Ovary (tissue), 9 donors: ENCODE results near the gene TACR3. TPM values are rescaled to one million over a fixed set of nuclear protein-coding genes. Genes with fewer than 3 reads are reported as not detected.

ENCODE experiments used
- DNase-seq, 5 donors: peaks; one replicate each; pipeline ENCODE4 v3.0.0-alpha.2; 2019 to 2020
- H3K27ac ChIP-seq, 2 donors: fragments of 200-600 bp; one replicate each; pipeline versions ENCODE4 v1.5.1 to v1.8.0; 2019 to 2022
- H3K27me3 ChIP-seq: fragments of 200-600 bp; one replicate; pipeline ENCODE4 v1.8.0; 2022
- H3K36me3 ChIP-seq: fragments of 200-600 bp; sonication (generic); one replicate; pipeline ENCODE4 v1.5.1; 2019
- H3K4me1 ChIP-seq: one replicate; pipeline ENCODE4 v1.8.1; 2013; ENCODE audit warnings: mild to moderate bottlenecking, moderate library complexity; ENCODE audit not compliant: insufficient read depth
- H3K4me3 ChIP-seq: fragments of 200-600 bp; sonication (generic); one replicate; pipeline ENCODE4 v1.5.1; 2017
- H3K9me3 ChIP-seq, 2 donors: fragments of 200-600 bp in 1 of 2; sonication (generic) in 1 of 2; one replicate each; pipeline versions ENCODE4 v1.5.1 to v1.8.1; 2013 to 2019; ENCODE audit warnings: mild to moderate bottlenecking in 1 of 2, moderate library complexity in 1 of 2
- CTCF ChIP-seq, 3 donors: fragments of 450-650 bp in 2 of 3; fragments of 200-600 bp in 1 of 3; IDR thresholded peaks; one replicate each; pipeline versions ENCODE4 v1.5.1 to v1.8.0; 2016 to 2022; ENCODE audit warnings: antibody characterized with exemption in 3 of 3, mild to moderate bottlenecking in 1 of 3
- EP300 ChIP-seq: sonication (generic); formaldehyde crosslinking; IDR thresholded peaks from one replicate; pipeline ENCODE4 v1.6.1; 2017; ENCODE audit warnings: antibody characterized with exemption
- POLR2A ChIP-seq: fragments of 450-650 bp; IDR thresholded peaks from one replicate; pipeline ENCODE4 v1.6.1; 2017; ENCODE audit warnings: antibody characterized with exemption, mild to moderate bottlenecking, moderate library complexity
- WGBS, 3 donors: extraction: QIAGEN DNeasy Blood & Tissue Kit in 1 of 3; methylation state at CpG; one replicate each; pipeline versions ENCODE4 v1.1.5 to v1.1.7; 2013 to 2017; 5-methylcytosine and 5-hydroxymethylcytosine counted together
- intact Hi-C, 4 donors: fragments of 100-400 bp; cut with DNase I; formaldehyde crosslinking; loops; one replicate each; pipeline versions ENCODE4 v1.11.0 to v1.15.1; 2022 to 2023
- polyA plus RNA-seq, 2 donors: library from polyadenylated mRNA; stranded (reverse); fragments of 200-250 nt in 1 of 2; fragments of 350-450 nt in 1 of 2; fragmentation: Illumina TruSeq in 1 of 2; extraction: RNeasy Lipid Tissue Mini Kit (QIAGEN cat#74804) in 1 of 2; gene quantifications; one replicate each; pipeline ENCODE4 v1.2.3, GENCODE V29; 2013 to 2014
- total RNA-seq, 7 donors: library from RNA; depleted of rRNA in 2 of 7; stranded (reverse); fragments of >200 nt in 2 of 7; fragmentation: NEBNext Ultra II Directional in 3 of 7; extraction: Animal tissue kit (Norgen Biotek cat#: 25700) in 3 of 7; gene quantifications; one replicate each; pipeline versions ENCODE4 v1.1.0 to v1.2.4, GENCODE V29; 2016 to 2023
- donor health status: DM: no; HTN: no; CAD: no; lungs with moderate emphysema.
- donor health status: DM: no; HTN: no; CAD: no.
- donor health status: Bipolar disorder and iron deficiency.
- donor health status: DM: yes; HTN: yes; CAD: no.
- donor health status: DM: no; HTN: no; CAD: no.
- donor health status: DM: yes; HTN: yes; CAD: no.

Gene TACR3
- total and polyA plus RNA-seq, 9 donors, result 0.01 TPM; not detected in 8

GRCh38 chr4:103645991-103646390 lies 73.8 kb downstream of the TACR3 start:
- WGBS, 3 donors, result 19 to 54% (median 21%) methylated on average over 4 of the region's 4 CpGs
- DNase-seq, result no peak
- TF ChIP-seq EP300 (no peak), POLR2A (no peak), CTCF (IDR thresholded peaks at IDR 0.05) (no peak)
- Histone ChIP-seq H3K9me3 (no peaks in the 10 kb centered on the region), H3K27me3 (no peaks in the 10 kb centered on the region), H3K4me1 (no peaks in the 10 kb centered on the region), H3K36me3 (no peaks in the 10 kb centered on the region), H3K27ac (no peak overlapping the region), H3K4me3 (no peak overlapping the region)
- intact Hi-C loops, result no loop called here

- Histone ChIP-seq H3K36me3 (no peaks in the 10 kb centered on the region), H3K9me3 (no peaks in the 10 kb centered on the region), H3K4me1 (no peaks in the 10 kb centered on the region), H3K27me3 (no peaks in the 10 kb centered on the region), H3K27ac (no peak overlapping the region), H3K4me3 (no peak overlapping the region)
- 0 to 6% (median 2%) methylated on average over 1 of the region's 1 CpG for WGBS, 3 donors
- TF ChIP-seq CTCF (IDR thresholded peaks at IDR 0.05), result no peak
- TF ChIP-seq EP300, result no peak
- TF ChIP-seq POLR2A, result no peak
- no peak for DNase-seq
- intact Hi-C loops, result no loop called here
Observed at GRCh38 chr4:103634236-103634635, 85.5 kb downstream of the TACR3 start.

GRCh38 chr4:103626296-103626695 lies 93.5 kb downstream of the TACR3 start:
- intact Hi-C loops, result no loop called here

GRCh38 chr4:103591841-103592240 lies 127.9 kb downstream of the TACR3 start:
- intact Hi-C loops, result no loop called here
- Histone ChIP-seq H3K36me3 (no peaks in the 10 kb centered on the region), H3K27me3 (no peaks in the 10 kb centered on the region), H3K4me1 (no peaks in the 10 kb centered on the region), H3K27ac (no peak overlapping the region), H3K9me3 (no peaks in the 10 kb centered on the region), H3K4me3 (no peak overlapping the region)
- 79 to 85% (median 85%) methylated on average over 3 of the region's 3 CpGs for WGBS, 3 donors
- DNase-seq, result no peak
- TF ChIP-seq CTCF (IDR thresholded peaks at IDR 0.05) (no peak), EP300 (no peak), POLR2A (no peak)

More at GRCh38 chr4:103626296-103626695, 93.5 kb downstream of the TACR3 start:
- Histone ChIP-seq H3K4me1 (no peaks in the 10 kb centered on the region), H3K9me3 (no peaks in the 10 kb centered on the region), H3K27me3 (no peaks in the 10 kb centered on the region), H3K27ac (no peak overlapping the region), H3K4me3 (no peak overlapping the region), H3K36me3 (no peaks in the 10 kb centered on the region)
- 73 to 88% (median 82%) methylated on average over 6 of the region's 6 CpGs for WGBS, 3 donors
- DNase-seq, result no peak
- TF ChIP-seq CTCF (IDR thresholded peaks at IDR 0.05), result no peak
- TF ChIP-seq POLR2A, result no peak
- no peak for TF ChIP-seq EP300
